Measurements from ENCODE around the gene ARFGAP1. TPM values are rescaled to one million over a fixed set of nuclear protein-coding genes. Genes with fewer than 3 reads are reported as not detected.
A peak's percentile ranks its signal among the peaks of the same experiment; 100 is the strongest.

ARFGAP1 gene
- 329 TPM for polyA plus RNA-seq (2012; ENCODE audit: insufficient read depth, insufficient read length, low read depth)

- Histone ChIP-seq H3K9me3 (no peaks in the 10 kb centered on the region), H3K4me3 (ENCODE audit: low read depth, low read length) (peak within 1 kb of the TSS; percentile 76), H3K27me3 (no peaks in the 10 kb centered on the region), H3K4me1 (peaks cover 3% of the 10 kb centered on the region; the same call in 1 of the 2 replicates), H3K36me3 (peaks cover 7% of the 10 kb centered on the region)
- DNase-seq = peak; percentile 96
- no peak for TF ChIP-seq CTCF (IDR thresholded peaks at IDR 0.05; ENCODE audit: low read depth, low read length)
These were observed at the start of gene ARFGAP1 for GRCh38 chr20:63272105-63273058. Gene ARFGAP1 (plus strand): TSS chr20:63272813. CDS start chr20:63275581, 2,768 bp downstream.

- Histone ChIP-seq H3K9me3 (no peaks in the 10 kb centered on the region), H3K36me3 (no peaks in the 10 kb centered on the region), H3K4me3 (ENCODE audit: low read depth, low read length) (no peak overlapping the region), H3K4me1 (peaks cover 13% of the 10 kb centered on the region), H3K27me3 (no peaks in the 10 kb centered on the region)
- TF ChIP-seq CTCF (IDR thresholded peaks at IDR 0.05; ENCODE audit: low read depth, low read length) = peak; percentile 85
- peak; percentile 66 for DNase-seq
These were observed 49.3 kb upstream of the ARFGAP1 start for GRCh38 chr20:63223121-63223825.

- Histone ChIP-seq H3K27me3 (no peaks in the 10 kb centered on the region), H3K9me3 (no peaks in the 10 kb centered on the region), H3K4me3 (ENCODE audit: low read depth, low read length) (no peak overlapping the region), H3K36me3 (no peaks in the 10 kb centered on the region), H3K4me1 (peaks cover 13% of the 10 kb centered on the region)
- no peak for TF ChIP-seq CTCF (IDR thresholded peaks at IDR 0.05; ENCODE audit: low read depth, low read length)
- DNase-seq = no peak
These were observed 48.8 kb upstream of the ARFGAP1 start for GRCh38 chr20:63223826-63224207.

GRCh38 chr20:63224412-63225081, 48.1 kb upstream of the ARFGAP1 start:
- peak; percentile 43 for TF ChIP-seq CTCF (IDR thresholded peaks at IDR 0.05; ENCODE audit: low read depth, low read length)
- H3K27me3 ChIP-seq = no peaks in the 10 kb centered on the region
- H3K4me3 ChIP-seq (ENCODE audit: low read depth, low read length) = no peak overlapping the region
- H3K9me3 ChIP-seq = no peaks in the 10 kb centered on the region
- H3K36me3 ChIP-seq = no peaks in the 10 kb centered on the region
- peak; percentile 76 for DNase-seq
- H3K4me1 ChIP-seq = peaks cover 13% of the 10 kb centered on the region

- Histone ChIP-seq H3K9me3 (no peaks in the 10 kb centered on the region), H3K36me3 (no peaks in the 10 kb centered on the region), H3K4me3 (ENCODE audit: low read depth, low read length) (no peak overlapping the region), H3K4me1 (peaks cover 13% of the 10 kb centered on the region), H3K27me3 (no peaks in the 10 kb centered on the region)
- no peak for DNase-seq
- TF ChIP-seq CTCF (IDR thresholded peaks at IDR 0.05; ENCODE audit: low read depth, low read length) = no peak
These were observed 47.5 kb upstream of the ARFGAP1 start for GRCh38 chr20:63225082-63225454.

All from BE2C (cell line).